Lower leg skin (tissue), 3 donors: ENCODE measurements around the gene WFDC9.
"Not testable (repeated sequence)": the region's sequence is repeated elsewhere in the genome, so short reads cannot be mapped to it uniquely, and the experiment has no call there.

Source experiments
- CTCF ChIP-seq, 3 donors: fragments of 450-650 bp; IDR thresholded peaks; one replicate each; pipeline ENCODE4 v1.5.1; 2016; ENCODE audit warnings: antibody characterized with exemption in 3 of 3, mild to moderate bottlenecking in 3 of 3, moderate library complexity in 2 of 3
- POLR2A ChIP-seq, 2 donors: fragments of 450-650 bp; IDR thresholded peaks; one replicate each; pipeline ENCODE4 v1.6.1; 2016 to 2017; ENCODE audit warnings: antibody characterized with exemption in 2 of 2, mild to moderate bottlenecking in 1 of 2, moderate library complexity in 1 of 2

GRCh38 chr20:45651726-45652125, 20.6 kb upstream of the WFDC9 start:
- TF ChIP-seq POLR2A, CTCF (IDR thresholded peaks at IDR 0.05): not testable (repeated sequence)
